Mesothelial cell of epicardium (in vitro differentiated cells): ENCODE measurements around the gene EEFSEC. TPM values are rescaled to one million over a fixed set of nuclear protein-coding genes. Genes with fewer than 3 reads are reported as not detected.

Source experiments
- DNase-seq, 2 experiments: peaks; one replicate each; pipeline ENCODE4 v3.0.0; 2021; ENCODE audit warnings: low spot score in 2 of 2; ENCODE audit not compliant: unreplicated experiment in 2 of 2
- H3K27ac Mint-ChIP-seq: 2 replicates; pipeline ENCODE4 v1.8.0; 2021; ENCODE audit warnings: mixed read lengths
- H3K27me3 Mint-ChIP-seq: 2 replicates; pipeline ENCODE4 v1.8.0; 2021; ENCODE audit warnings: low read depth, mixed read lengths
- H3K36me3 Mint-ChIP-seq: 2 replicates; pipeline ENCODE4 v1.8.0; 2021; ENCODE audit warnings: mixed read lengths
- H3K4me1 Mint-ChIP-seq: 2 replicates; pipeline ENCODE4 v1.8.0; 2021; ENCODE audit warnings: mixed read lengths
- H3K4me3 Mint-ChIP-seq: 2 replicates; pipeline ENCODE4 v1.8.0; 2021; ENCODE audit warnings: mild to moderate bottlenecking, moderate library complexity, mixed read lengths
- H3K9me3 Mint-ChIP-seq: 2 replicates; pipeline ENCODE4 v1.8.0; 2021; ENCODE audit warnings: mixed read lengths
- total RNA-seq: library from RNA; stranded (reverse); gene quantifications from 3 replicates; pipeline ENCODE4 v1.2.1, GENCODE V29; 2021
- TF ChIP-seq, protein P1 (sequence below): fragments of 200-600 bp; sonication (generic); IDR thresholded peaks from one replicate; pipeline ENCODE4 v1.5.0; 2021; ENCODE audit warnings: antibody characterized with exemption; ENCODE audit not compliant: unreplicated experiment

EEFSEC gene
- total RNA-seq, 1 donor from 2014 or later: 19.4 TPM

DNA sequence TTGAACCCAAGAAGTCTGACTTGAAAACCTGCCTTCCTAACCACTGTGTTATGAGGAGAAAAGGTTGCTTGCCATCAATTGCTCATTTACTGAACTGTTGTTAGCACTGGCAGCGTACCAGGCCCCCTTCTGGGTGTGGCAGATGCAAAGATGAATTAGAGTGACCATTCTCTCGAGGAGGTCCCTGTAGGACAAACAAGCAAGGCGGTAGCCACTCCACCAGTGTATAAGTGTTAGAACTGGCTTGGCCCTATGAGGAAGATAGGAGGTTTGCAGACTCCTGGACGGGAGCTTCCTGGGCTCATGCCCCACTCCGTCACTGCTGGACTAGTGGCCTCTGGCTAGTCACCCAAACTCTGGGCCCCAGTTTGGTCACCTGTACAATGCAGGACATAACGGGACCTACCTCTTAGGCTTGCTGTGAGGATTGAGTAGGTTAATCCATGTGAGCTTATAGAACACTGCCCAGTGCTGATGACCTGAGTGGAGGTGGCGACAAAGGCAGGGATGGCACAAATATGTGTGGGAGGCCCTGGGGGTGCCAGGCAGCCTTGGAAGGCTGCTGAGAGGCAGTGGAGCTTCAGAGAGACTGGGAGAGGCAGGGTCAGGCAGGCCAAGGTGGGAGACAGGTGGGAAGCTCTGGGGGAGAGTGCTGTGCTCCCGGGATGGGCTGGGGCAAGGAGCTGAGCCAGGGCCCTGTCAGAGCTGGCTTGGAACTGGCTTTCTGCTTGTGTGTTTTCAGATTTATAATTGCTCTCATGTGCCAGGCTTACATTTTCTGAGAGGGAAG is 167.5 kb downstream of the EEFSEC start:
- no peak overlapping the region for H3K4me3 Mint-ChIP-seq
- H3K27ac Mint-ChIP-seq: no peak overlapping the region
- no peaks in the 10 kb centered on the region for H3K9me3 Mint-ChIP-seq
- peaks cover 2% of the 10 kb centered on the region for H3K36me3 Mint-ChIP-seq
- peak in 1 of 2 experiments; percentile 33 for DNase-seq
- TF ChIP-seq, protein P1, sequence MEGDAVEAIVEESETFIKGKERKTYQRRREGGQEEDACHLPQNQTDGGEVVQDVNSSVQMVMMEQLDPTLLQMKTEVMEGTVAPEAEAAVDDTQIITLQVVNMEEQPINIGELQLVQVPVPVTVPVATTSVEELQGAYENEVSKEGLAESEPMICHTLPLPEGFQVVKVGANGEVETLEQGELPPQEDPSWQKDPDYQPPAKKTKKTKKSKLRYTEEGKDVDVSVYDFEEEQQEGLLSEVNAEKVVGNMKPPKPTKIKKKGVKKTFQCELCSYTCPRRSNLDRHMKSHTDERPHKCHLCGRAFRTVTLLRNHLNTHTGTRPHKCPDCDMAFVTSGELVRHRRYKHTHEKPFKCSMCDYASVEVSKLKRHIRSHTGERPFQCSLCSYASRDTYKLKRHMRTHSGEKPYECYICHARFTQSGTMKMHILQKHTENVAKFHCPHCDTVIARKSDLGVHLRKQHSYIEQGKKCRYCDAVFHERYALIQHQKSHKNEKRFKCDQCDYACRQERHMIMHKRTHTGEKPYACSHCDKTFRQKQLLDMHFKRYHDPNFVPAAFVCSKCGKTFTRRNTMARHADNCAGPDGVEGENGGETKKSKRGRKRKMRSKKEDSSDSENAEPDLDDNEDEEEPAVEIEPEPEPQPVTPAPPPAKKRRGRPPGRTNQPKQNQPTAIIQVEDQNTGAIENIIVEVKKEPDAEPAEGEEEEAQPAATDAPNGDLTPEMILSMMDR: no peak
- H3K27me3 Mint-ChIP-seq: no peaks in the 10 kb centered on the region
- H3K4me1 Mint-ChIP-seq: peaks cover 29% of the 10 kb centered on the region

DNA sequence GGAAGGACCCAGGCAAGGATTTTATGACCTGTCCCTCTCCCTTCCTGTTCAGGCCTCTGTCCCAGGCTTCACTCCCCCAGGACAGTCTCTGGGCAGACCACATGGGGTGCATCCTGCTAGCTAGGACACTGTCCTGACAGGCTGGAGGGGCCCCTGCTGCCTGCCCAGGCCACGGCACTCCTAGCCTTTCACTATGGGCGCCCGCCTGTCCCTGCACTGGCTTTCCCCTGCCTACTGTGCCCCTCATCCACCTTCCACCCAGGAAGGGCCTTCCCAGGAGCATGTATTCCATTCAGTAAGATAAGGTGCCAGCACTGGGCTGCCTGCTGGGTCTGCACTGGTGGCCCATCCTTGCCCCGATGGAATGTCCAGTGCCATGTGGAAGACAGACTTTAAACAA is 168.1 kb downstream of the EEFSEC start:
- Mint-ChIP-seq H3K36me3 (peaks cover 2% of the 10 kb centered on the region), H3K4me1 (peaks cover 23% of the 10 kb centered on the region), H3K4me3 (no peak overlapping the region), H3K9me3 (no peaks in the 10 kb centered on the region), H3K27ac (no peak overlapping the region), H3K27me3 (no peaks in the 10 kb centered on the region)
- peak in 1 of 2 experiments; percentile 20 for DNase-seq
- TF ChIP-seq, protein P1: no peak

DNA sequence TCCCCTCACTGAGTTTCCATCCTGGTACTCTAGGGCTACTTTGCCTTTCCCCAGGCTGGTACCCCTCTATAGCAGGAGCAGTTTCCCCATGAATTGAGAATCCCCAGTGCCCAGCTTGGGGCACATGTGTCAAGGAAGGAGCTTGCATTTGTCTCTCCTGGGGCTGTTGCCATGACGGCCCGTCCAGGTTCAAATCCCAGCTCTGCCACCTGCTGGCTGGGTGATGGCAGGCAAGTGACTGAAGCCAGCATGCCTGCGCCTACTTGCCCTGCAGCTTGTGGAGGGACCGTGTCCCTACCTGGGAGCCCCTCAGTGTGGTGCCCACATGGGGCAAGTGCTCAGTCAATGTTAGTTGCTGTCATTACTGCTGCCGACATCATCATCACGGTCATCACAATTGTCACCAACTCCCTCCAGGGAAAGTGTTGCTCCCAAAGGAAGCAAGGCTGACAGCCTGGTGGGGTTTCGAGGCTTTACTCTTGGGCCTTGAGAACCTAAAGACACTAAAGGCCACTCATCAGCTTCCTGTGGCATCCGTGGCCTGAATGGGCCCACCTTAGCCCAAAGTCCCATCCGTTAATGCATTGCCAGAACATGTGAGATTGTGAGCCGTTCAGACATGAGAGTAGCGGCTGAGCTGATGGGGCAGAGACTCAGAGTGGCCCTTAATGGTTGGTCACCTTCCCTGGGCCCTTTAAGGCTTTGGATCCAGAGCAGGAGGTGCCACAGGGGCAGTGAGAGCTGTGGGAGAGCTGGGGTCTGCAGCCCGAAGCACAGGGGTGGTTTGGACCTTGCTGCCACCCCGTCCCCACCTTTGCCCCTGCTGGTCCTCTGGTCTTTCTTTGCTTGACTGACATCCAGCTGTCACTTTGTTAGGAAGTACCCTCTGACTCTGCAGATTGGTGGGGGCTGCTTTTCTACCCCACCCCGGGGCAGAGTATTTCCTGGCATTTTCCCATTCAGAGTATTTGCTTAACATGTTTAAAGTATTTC is 169.0 kb downstream of the EEFSEC start:
- H3K4me3 Mint-ChIP-seq: no peak overlapping the region
- no peaks in the 10 kb centered on the region for H3K9me3 Mint-ChIP-seq
- H3K27ac Mint-ChIP-seq: no peak overlapping the region
- TF ChIP-seq, protein P1: no peak
- DNase-seq: peak in 1 of 2 experiments; percentile 45
- H3K27me3 Mint-ChIP-seq: no peaks in the 10 kb centered on the region
- peaks cover 14% of the 10 kb centered on the region for H3K4me1 Mint-ChIP-seq
- peaks cover 2% of the 10 kb centered on the region for H3K36me3 Mint-ChIP-seq

DNA sequence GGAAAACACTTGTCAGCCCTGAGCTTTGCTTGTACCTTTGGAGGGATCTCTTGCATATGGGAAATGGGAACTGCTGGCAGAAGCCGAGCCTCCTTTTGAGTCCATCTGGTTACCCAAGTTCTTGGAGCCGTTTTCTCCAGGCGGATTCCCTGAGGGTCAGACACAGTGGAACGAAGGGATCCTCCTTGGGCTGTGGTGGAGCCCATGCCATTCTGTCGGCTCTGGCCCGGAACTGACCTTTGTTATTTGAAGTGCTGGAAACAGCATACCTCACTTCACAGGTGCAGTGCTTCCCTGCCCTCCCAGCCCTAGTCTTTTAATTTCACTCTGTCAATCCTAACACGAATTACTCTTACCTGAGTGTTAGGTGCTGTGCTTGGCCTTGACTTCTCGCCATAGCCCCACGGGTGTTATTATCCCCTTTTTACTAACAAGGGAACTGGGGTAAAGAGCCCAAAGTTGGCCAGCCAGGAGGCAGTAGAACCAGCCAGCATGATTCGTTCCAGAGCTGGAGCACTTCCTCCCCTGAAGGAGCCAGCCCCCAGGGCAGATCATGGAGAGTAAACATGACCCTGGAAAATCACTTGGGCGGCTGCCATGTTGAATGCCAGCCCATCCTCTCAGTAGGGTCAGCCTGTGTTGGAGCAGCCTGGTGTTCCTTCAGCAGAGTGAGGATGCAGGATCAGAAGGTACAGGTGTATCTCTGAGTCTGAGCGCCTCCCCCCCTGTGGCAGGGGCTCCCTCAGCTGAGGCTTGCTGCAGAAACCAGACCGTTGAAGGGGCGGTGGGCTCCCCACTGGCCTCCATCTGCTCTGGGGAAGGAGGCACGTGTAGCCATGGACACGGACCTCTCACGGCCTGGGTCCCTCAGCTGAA is 170.2 kb downstream of the EEFSEC start:
- Mint-ChIP-seq H3K9me3 (no peaks in the 10 kb centered on the region), H3K4me3 (no peak overlapping the region), H3K27ac (no peak overlapping the region), H3K27me3 (no peaks in the 10 kb centered on the region), H3K4me1 (peaks cover 7% of the 10 kb centered on the region), H3K36me3 (peaks cover 2% of the 10 kb centered on the region)
- peak in 1 of 2 experiments; percentile 29 for DNase-seq
- TF ChIP-seq, protein P1: no peak
